Naive thymus-derived CD4-positive, alpha-beta T cell (primary cell): ENCODE measurements around the gene ALDH3B1. TPM values are rescaled to one million over a fixed set of nuclear protein-coding genes. Genes with fewer than 3 reads are reported as not detected.
A peak's percentile ranks its signal among the peaks of the same experiment; 100 is the strongest.

Experiments used
- ATAC-seq: fragments of 150-1000 bp; cut with Tn5 transposase; 2 replicates; pipeline ENCODE4 v1.10.0; 2021; ENCODE audit warnings: mild to moderate bottlenecking, moderate library complexity
- CTCF ChIA-PET: fragments of 350-600 bp; sonication (Branson Sonifier 250); formaldehyde crosslinking; loops from one replicate; lab custom pipeline; 2021; ENCODE audit warnings: antibody characterized with exemption; lab: Charles Lee
- POLR2A ChIA-PET: fragments of 350-600 bp; sonication (Branson Sonifier 250); formaldehyde crosslinking; loops from one replicate; lab custom pipeline; 2021; ENCODE audit warnings: antibody characterized with exemption, inconsistent platforms; lab: Charles Lee
- DNase-seq, 9 donors: peaks; one replicate each; pipeline versions ENCODE4 v3.0.0 to v3.0.0-alpha.2; 2020 to 2022; ENCODE audit warnings: mixed read lengths in 1 of 9
- H3K27ac ChIP-seq: one replicate; pipeline ENCODE4 v1.7.0; 2013; ENCODE audit warnings: mild to moderate bottlenecking, low read depth, low read length, moderate library complexity
- H3K27me3 ChIP-seq, 2 donors: one replicate each; pipeline ENCODE4 v1.7.0; 2013; ENCODE audit warnings: low read length in 2 of 2, mild to moderate bottlenecking in 2 of 2, moderate library complexity in 2 of 2; ENCODE audit not compliant: control insufficient read depth in 2 of 2, insufficient read depth in 2 of 2
- H3K36me3 ChIP-seq, 3 experiments: 1 replicate in 2 of 3; 2 replicates in 1 of 3; pipeline ENCODE4 v1.7.0; 2013; ENCODE audit warnings: low read length in 3 of 3, mild to moderate bottlenecking in 3 of 3, moderate library complexity in 1 of 3; ENCODE audit not compliant: insufficient read depth in 3 of 3, control insufficient read depth in 2 of 3
- H3K4me1 ChIP-seq, 2 donors: one replicate each; pipeline ENCODE4 v1.7.0; 2013; ENCODE audit warnings: low read length in 2 of 2, mild to moderate bottlenecking in 2 of 2, moderate library complexity in 1 of 2; ENCODE audit not compliant: control insufficient read depth in 2 of 2, insufficient read depth in 2 of 2
- H3K4me3 ChIP-seq: 2 replicates; pipeline ENCODE4 v1.7.0; 2013; ENCODE audit warnings: mild to moderate bottlenecking, low read length
- H3K9me3 ChIP-seq, 3 experiments: 1 replicate in 2 of 3; 2 replicates in 1 of 3; pipeline ENCODE4 v1.7.0; 2013; ENCODE audit warnings: low read length in 3 of 3; ENCODE audit not compliant: control insufficient read depth in 2 of 3
- H3K27ac Mint-ChIP-seq, 9 donors: one replicate each; pipeline ENCODE4 v1.8.0; 2020 to 2022; ENCODE audit warnings: mixed read lengths in 9 of 9, mild to moderate bottlenecking in 8 of 9, moderate library complexity in 5 of 9, inconsistent platforms in 2 of 9
- H3K27me3 Mint-ChIP-seq, 5 donors: one replicate each; pipeline ENCODE4 v1.8.0; 2021 to 2022; ENCODE audit warnings: mixed read lengths in 5 of 5, mild to moderate bottlenecking in 1 of 5
- H3K36me3 Mint-ChIP-seq, 5 donors: one replicate each; pipeline ENCODE4 v1.8.0; 2020 to 2022; ENCODE audit warnings: mixed read lengths in 5 of 5, mild to moderate bottlenecking in 3 of 5, inconsistent platforms in 1 of 5
- H3K4me1 Mint-ChIP-seq, 7 donors: one replicate each; pipeline ENCODE4 v1.8.0; 2020 to 2022; ENCODE audit warnings: mixed read lengths in 7 of 7, mild to moderate bottlenecking in 3 of 7, inconsistent platforms in 1 of 7
- H3K4me3 Mint-ChIP-seq, 10 donors: one replicate each; pipeline ENCODE4 v1.8.0; 2020 to 2022; ENCODE audit warnings: mild to moderate bottlenecking in 10 of 10, mixed read lengths in 10 of 10, moderate library complexity in 6 of 10, inconsistent platforms in 2 of 10
- H3K9me3 Mint-ChIP-seq, 11 donors: one replicate each; pipeline ENCODE4 v1.8.0; 2020 to 2022; ENCODE audit warnings: mixed read lengths in 11 of 11, mild to moderate bottlenecking in 4 of 11, inconsistent platforms in 1 of 11, moderate library complexity in 1 of 11
- intact Hi-C, 2 donors: fragments of 100-400 bp; cut with micrococcal nuclease; formaldehyde crosslinking; loops; one replicate each; pipeline ENCODE4 v1.15.1; 2023
- polyA plus RNA-seq, 2 donors: library from polyadenylated mRNA; unstranded; fragments of 300-500 nt; fragmentation: Illumina TruSeq; gene quantifications; one replicate each; pipeline ENCODE4 v1.2.3, GENCODE V29; 2021
- total RNA-seq, 6 experiments: library from RNA in 5 of 6; stranded (reverse) in 5 of 6; gene quantifications; 1 replicate in 5 of 6; 2 replicates in 1 of 6; pipeline ENCODE4 v1.2.3 and lab custom pipeline; 2021 to 2026

ALDH3B1 gene
- total and polyA plus RNA-seq, 7 experiments from 2014 or later = 0.05 to 29.5 (median 0.67) TPM; not detected in 2

DNA sequence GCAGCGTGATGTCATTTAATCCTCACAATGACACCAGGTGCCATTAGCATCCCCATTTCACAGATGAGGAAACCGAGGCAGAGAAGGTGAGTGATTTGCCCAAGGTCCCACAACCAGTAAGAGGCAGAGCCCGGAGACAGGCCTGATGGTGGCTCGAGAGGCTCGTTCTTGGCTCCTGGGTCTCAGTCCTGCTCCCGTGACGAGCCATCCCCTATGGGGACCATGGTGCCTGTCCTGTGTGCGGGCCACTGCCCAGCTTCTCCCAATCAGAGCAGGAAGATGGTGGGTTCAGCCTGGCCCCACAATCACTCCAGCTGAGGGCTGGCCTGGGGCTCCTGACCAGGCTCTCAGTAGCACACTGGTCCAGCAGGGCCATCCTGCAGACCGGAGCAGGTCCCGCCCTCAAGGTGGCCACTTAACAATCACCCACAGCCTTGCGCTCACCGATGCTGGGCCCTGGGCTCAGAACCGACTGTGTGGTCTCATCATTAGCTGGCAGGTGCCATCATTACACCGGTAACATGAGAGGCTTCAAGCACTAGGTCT lies 3.6 kb downstream of the ALDH3B1 start:
- H3K36me3 ChIP-seq = no peaks in the 10 kb centered on the region
- Mint-ChIP-seq H3K27ac (no peak overlapping the region), H3K27me3 (peaks cover 0 to 11% (median 0%) of the 10 kb centered on the region in 5 donors), H3K4me1 (peaks cover 4 to 17% (median 11%) of the 10 kb centered on the region in 7 donors), H3K4me3 (no peak overlapping the region), H3K9me3 (no peaks in the 10 kb centered on the region), H3K36me3 (no peaks in the 10 kb centered on the region)
- H3K4me1 ChIP-seq = no peaks in the 10 kb centered on the region
- no peaks in the 10 kb centered on the region for H3K9me3 ChIP-seq
- H3K4me3 ChIP-seq = no peak overlapping the region
- CTCF ChIA-PET = no interaction called here
- H3K27ac ChIP-seq = no peak overlapping the region
- DNase-seq (no peak), ATAC-seq (no peak)
- intact Hi-C loops = no loop called here
- POLR2A ChIA-PET = no interaction called here
- no peaks in the 10 kb centered on the region for H3K27me3 ChIP-seq

DNA sequence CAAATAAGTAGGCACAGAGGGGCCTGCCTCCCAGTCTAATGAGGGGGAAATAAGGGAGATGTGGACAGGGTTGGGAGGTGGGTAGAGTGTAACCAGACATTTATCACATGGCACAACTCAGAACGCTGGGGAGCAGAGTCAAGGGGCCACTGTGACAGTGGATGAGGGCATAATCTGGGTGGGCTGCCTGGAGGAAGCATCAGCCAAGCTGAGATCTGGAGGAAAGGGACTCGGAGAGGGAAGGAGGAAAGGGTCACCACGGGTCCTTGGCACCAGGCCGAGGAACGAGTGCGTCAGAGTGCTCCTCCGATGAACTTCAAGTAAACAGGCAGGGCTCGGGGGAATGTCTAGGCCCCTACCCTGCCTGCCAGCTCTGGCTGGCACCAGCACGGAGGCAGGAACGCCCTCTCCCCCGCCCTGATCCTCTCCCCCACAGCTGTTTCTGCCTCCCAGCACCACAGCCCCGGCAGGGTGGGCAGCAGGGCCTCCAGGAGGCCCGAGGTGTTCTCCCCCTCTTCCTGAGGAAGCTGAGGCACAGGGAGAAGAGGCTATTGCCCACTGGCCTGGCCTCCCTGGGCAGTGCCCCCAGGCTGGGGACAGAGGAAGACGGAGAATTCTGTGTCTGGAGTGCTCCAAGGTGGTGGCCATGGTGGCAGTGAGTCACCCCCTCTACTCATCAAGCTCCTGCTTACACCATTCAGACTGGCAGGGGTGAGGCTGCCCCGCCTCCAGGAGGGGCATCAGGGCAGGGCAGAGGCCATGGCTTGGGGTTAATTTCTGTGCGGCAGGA lies 4.2 kb downstream of the ALDH3B1 start:
- ATAC-seq = peak; percentile 63

DNA sequence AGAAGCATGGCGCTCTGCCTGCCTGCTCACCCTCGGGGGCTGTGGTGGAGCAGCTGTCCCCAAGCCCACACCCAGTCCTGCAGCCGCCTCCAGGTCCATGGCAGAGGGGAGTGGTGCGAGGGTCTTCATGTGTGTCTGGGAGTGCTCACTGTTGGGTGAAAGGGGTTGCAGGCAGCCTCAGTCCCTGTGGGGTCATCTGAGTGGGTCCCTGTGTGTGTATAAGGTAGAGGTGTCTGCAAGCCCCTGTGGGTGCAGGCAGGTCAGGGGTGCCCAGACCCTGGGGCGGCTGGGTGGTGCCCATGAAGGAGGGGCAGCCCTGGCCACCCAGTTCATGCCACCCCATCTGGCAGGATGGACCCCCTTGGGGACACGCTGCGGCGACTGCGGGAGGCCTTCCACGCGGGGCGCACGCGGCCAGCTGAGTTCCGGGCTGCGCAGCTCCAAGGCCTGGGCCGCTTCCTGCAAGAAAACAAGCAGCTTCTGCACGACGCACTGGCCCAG lies 4.9 kb downstream of the ALDH3B1 start:
- no peak overlapping the region for H3K4me3 ChIP-seq
- POLR2A ChIA-PET = no interaction called here

More for the DNA sequence above, 4.2 kb downstream of the ALDH3B1 start:
- no peak overlapping the region for H3K27ac Mint-ChIP-seq
- Histone ChIP-seq H3K27me3 (no peaks in the 10 kb centered on the region), H3K4me3 (no peak overlapping the region), H3K36me3 (no peaks in the 10 kb centered on the region), H3K9me3 (no peaks in the 10 kb centered on the region), H3K27ac (no peak overlapping the region), H3K4me1 (no peaks in the 10 kb centered on the region)
- peaks cover 0 to 11% (median 0%) of the 10 kb centered on the region in 5 donors for H3K27me3 Mint-ChIP-seq
- H3K36me3 Mint-ChIP-seq = no peaks in the 10 kb centered on the region
- no peak overlapping the region for H3K4me3 Mint-ChIP-seq
- CTCF ChIA-PET = interaction anchor here (0.5 kb wide), 1 partner anchor 33 kb away, joined by 3 read pairs; no protein-coding TSS in a partner anchor
- H3K9me3 Mint-ChIP-seq = no peaks in the 10 kb centered on the region
- intact Hi-C loops = no loop called here
- POLR2A ChIA-PET = no interaction called here
- no peak for DNase-seq
- H3K4me1 Mint-ChIP-seq = peaks cover 4 to 11% (median 4%) of the 10 kb centered on the region in 7 donors

DNA sequence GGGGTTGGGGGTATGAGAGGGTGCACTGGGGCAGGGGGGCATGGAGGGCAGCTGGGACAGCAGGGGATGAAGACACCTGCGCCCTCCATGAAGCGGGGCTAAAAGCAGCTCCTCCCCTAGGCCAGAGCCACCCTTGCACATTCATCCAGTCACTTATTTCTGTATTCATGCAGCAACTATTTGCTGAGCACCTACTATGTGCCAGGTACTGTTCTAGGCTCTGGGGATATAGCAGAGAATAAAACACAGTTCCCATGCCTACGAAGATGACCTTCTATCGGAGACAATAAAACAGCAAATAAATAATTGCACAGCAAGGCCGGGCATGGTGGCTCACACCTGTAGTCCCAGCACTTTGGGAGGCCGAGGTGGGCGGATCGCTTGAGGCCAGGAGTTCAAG lies 5.3 kb downstream of the ALDH3B1 start:
- H3K27me3 Mint-ChIP-seq = peaks cover 0 to 11% (median 0%) of the 10 kb centered on the region in 5 donors
- H3K9me3 Mint-ChIP-seq = no peaks in the 10 kb centered on the region
- H3K27ac Mint-ChIP-seq = no peak overlapping the region
- peaks cover 0 to 10% (median 0%) of the 10 kb centered on the region in 7 donors for H3K4me1 Mint-ChIP-seq
- no peak overlapping the region for H3K4me3 Mint-ChIP-seq
- DNase-seq (no peak), ATAC-seq (no peak)
- Histone ChIP-seq H3K27me3 (no peaks in the 10 kb centered on the region), H3K36me3 (no peaks in the 10 kb centered on the region), H3K4me1 (no peaks in the 10 kb centered on the region), H3K9me3 (no peaks in the 10 kb centered on the region), H3K27ac (no peak overlapping the region), H3K4me3 (no peak overlapping the region)
- CTCF ChIA-PET = no interaction called here
- POLR2A ChIA-PET = no interaction called here
- intact Hi-C loops = no loop called here
- H3K36me3 Mint-ChIP-seq = no peaks in the 10 kb centered on the region

More for the DNA sequence above, 4.9 kb downstream of the ALDH3B1 start:
- ATAC-seq (no peak), DNase-seq (no peak)
- Mint-ChIP-seq H3K4me1 (peaks cover 0 to 10% (median 0%) of the 10 kb centered on the region in 7 donors), H3K4me3 (no peak overlapping the region), H3K27ac (no peak overlapping the region), H3K36me3 (no peaks in the 10 kb centered on the region), H3K9me3 (no peaks in the 10 kb centered on the region), H3K27me3 (peaks cover 0 to 11% (median 0%) of the 10 kb centered on the region in 5 donors)
- no peaks in the 10 kb centered on the region for H3K9me3 ChIP-seq
- intact Hi-C loops = no loop called here
- CTCF ChIA-PET = interaction anchor here (0.5 kb wide), 1 partner anchor 32 kb away, joined by 3 read pairs; no protein-coding TSS in a partner anchor
- no peaks in the 10 kb centered on the region for H3K4me1 ChIP-seq
- no peak overlapping the region for H3K27ac ChIP-seq
- no peaks in the 10 kb centered on the region for H3K27me3 ChIP-seq
- no peaks in the 10 kb centered on the region for H3K36me3 ChIP-seq

DNA sequence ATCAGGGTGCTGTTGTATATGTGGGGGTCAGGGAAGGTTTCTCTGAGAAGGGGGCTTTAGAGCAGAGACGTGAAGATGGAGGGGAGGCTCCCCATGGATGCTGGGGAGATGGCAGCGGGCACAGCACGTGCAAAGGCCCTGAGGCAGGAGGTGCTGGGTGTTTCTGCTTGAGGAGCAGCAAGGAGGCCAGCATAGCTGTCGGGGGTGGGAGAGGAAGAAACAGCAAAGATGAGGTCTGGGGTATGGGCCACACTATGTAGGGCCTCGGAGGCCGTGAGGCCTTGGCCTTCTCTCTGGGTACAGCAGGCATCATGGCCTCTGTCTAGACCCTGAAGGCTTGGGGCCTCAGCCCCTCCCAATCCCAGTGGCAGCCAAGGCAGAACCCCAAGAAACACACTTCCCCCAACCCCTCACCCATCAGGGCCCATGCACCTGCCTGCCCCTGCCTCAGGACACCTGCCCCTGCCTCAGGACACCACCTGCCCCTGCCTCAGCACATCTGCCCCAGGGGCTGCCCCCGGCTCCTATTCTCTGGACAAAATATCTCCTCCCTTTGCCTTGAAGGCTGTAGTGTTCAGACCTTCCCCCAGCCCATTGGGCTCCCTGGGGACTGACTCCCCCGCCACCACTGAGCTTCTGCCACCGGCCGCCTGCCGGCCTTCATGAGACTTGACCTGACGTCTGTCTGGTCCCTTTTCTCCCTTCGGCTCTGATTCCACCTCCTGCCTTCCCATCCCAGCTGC lies 6.2 kb downstream of the ALDH3B1 start:
- POLR2A ChIA-PET = no interaction called here
- H3K36me3 ChIP-seq = no peaks in the 10 kb centered on the region
- Mint-ChIP-seq H3K36me3 (no peaks in the 10 kb centered on the region), H3K27ac (no peak overlapping the region), H3K9me3 (no peaks in the 10 kb centered on the region), H3K4me1 (peaks cover 0 to 9% (median 0%) of the 10 kb centered on the region in 7 donors), H3K4me3 (no peak overlapping the region), H3K27me3 (peaks cover 0 to 11% (median 0%) of the 10 kb centered on the region in 5 donors)
- no peaks in the 10 kb centered on the region for H3K4me1 ChIP-seq
- no peaks in the 10 kb centered on the region for H3K27me3 ChIP-seq
- H3K27ac ChIP-seq = no peak overlapping the region
- CTCF ChIA-PET = no interaction called here
- DNase-seq = no peak
- no peaks in the 10 kb centered on the region for H3K9me3 ChIP-seq
- H3K4me3 ChIP-seq = no peak overlapping the region
- no peak for ATAC-seq
- intact Hi-C loops = no loop called here

DNA sequence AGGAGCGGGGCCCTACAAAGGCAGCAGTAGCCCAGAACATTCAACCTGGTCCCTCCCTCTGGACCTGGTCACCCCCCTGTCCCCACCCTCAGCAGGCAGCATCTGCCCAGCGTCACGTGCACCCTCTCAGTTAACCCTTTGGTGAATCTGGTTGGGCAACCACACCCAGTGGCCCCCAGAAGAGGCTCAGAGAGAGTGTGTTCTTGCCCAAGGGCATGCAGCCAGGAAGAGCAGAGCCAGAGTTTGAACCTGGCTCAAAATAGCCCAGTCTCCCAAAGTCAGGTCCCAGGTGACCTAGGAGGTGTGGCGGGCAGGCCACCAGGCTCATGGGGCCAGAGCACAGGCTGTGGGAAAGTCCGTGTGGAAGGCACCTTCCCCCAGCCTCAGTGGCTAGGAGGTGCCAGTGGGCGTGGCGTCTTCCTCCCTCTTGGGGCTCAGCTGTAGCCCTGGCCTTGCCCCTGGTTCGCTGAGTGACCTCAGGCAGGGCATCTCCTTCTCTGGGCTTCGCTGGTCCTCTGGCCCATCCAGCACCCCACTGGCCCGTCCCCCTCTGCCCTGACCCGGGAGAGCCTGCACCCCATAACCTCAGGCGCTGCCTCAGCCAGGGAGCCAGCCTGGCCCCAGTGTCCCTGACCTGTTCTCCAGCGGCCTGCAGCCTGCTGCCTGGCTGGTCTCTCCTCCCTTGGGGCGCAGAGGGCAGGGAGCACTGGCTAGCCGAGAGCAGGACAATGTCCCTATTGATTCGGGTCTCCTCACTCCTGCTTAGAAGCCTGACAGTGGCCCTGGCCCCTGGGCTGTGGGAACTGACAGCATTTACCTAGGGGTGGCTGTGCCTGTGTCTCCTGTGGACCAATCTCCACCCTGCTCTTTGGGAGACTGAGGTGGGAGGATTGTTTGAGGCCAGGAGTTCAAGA lies 7.0 kb downstream of the ALDH3B1 start:
- no peak overlapping the region for H3K27ac Mint-ChIP-seq
- no peak overlapping the region for H3K4me3 Mint-ChIP-seq
- no peaks in the 10 kb centered on the region for H3K36me3 Mint-ChIP-seq
- Histone ChIP-seq H3K36me3 (no peaks in the 10 kb centered on the region), H3K27me3 (no peaks in the 10 kb centered on the region), H3K4me3 (no peak overlapping the region), H3K9me3 (no peaks in the 10 kb centered on the region), H3K27ac (no peak overlapping the region), H3K4me1 (no peaks in the 10 kb centered on the region)
- peaks cover 0 to 8% (median 0%) of the 10 kb centered on the region in 7 donors for H3K4me1 Mint-ChIP-seq
- ATAC-seq = no peak
- peaks cover 0 to 5% (median 0%) of the 10 kb centered on the region in 5 donors for H3K27me3 Mint-ChIP-seq
- H3K9me3 Mint-ChIP-seq = no peaks in the 10 kb centered on the region
- ChIA-PET POLR2A (no interaction called here), CTCF (no interaction called here)
- no peak for DNase-seq
- intact Hi-C loops = no loop called here
